BJ (cell line): ENCODE measurements around the gene RXRG. TPM values are rescaled to one million over a fixed set of nuclear protein-coding genes. Genes with fewer than 3 reads are reported as not detected.

ENCODE experiments used
- CTCF ChIA-PET: fragments of 350-600 bp; formaldehyde crosslinking; extraction: SDS; loops from one replicate; lab custom pipeline; 2021; ENCODE audit warnings: antibody characterized with exemption, inconsistent platforms; lab: Yijun Ruan, JAX
- POLR2A ChIA-PET: fragments of 300-600 bp; sonication (Branson Sonifier 250); formaldehyde crosslinking; extraction: SDS; loops from one replicate; lab custom pipeline; 2021; ENCODE audit warnings: antibody characterized with exemption; lab: Charles Lee
- DNase-seq: peaks from one replicate; pipeline ENCODE4 v3.0.0-alpha.2; 2011; ENCODE audit warnings: low read depth
- H3K27me3 ChIP-seq: 2 replicates; pipeline ENCODE4 v1.6.0; 2011; ENCODE audit warnings: low read length; ENCODE audit not compliant: control insufficient read depth, insufficient read depth
- H3K36me3 ChIP-seq: 2 replicates; pipeline ENCODE4 v1.5.1; 2011; ENCODE audit warnings: low read length; ENCODE audit not compliant: control insufficient read depth, insufficient read depth
- H3K4me3 ChIP-seq: 2 replicates; pipeline ENCODE4 v1.5.1; 2011; ENCODE audit warnings: low read depth, mild to moderate bottlenecking, control low read depth, low read length
- polyA plus RNA-seq: library from polyadenylated mRNA; depleted of rRNA; stranded (reverse); fragments of >200 nt; gene quantifications from 2 replicates; pipeline ENCODE4 v1.2.3, GENCODE V29; 2011
- TF ChIP-seq, protein P1 (sequence below): IDR thresholded peaks from 2 replicates; pipeline ENCODE4 v1.5.1; 2011; ENCODE audit warnings: low read depth, mild to moderate bottlenecking, control low read depth, inconsistent platforms, low read length, moderate library complexity; ENCODE audit not compliant: insufficient read depth

RXRG gene
- polyA plus RNA-seq, 1 experiment = not detected

DNA sequence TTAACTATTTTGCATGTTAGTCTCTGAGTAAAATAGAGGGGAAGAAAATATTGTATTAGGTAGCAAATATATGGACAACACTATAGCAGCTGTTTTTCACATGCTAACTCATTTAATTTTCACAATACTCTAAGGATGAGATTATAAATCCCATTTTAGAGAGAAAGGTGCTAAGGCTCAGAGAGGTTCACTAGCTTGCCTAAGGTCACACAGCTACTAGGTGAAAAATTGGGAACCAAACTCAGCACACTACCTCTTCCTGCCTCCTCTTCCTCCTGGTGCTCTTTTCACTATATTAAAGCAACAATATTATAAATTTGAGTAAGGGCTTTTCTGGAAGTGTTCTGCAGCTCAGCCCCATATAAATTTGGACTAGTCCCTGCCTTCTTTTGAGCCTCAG lies 2.3 kb downstream of the RXRG start:
- H3K4me3 ChIP-seq = no peak overlapping the region
- H3K27me3 ChIP-seq = peaks cover 12% of the 10 kb centered on the region
- TF ChIP-seq, protein P1, sequence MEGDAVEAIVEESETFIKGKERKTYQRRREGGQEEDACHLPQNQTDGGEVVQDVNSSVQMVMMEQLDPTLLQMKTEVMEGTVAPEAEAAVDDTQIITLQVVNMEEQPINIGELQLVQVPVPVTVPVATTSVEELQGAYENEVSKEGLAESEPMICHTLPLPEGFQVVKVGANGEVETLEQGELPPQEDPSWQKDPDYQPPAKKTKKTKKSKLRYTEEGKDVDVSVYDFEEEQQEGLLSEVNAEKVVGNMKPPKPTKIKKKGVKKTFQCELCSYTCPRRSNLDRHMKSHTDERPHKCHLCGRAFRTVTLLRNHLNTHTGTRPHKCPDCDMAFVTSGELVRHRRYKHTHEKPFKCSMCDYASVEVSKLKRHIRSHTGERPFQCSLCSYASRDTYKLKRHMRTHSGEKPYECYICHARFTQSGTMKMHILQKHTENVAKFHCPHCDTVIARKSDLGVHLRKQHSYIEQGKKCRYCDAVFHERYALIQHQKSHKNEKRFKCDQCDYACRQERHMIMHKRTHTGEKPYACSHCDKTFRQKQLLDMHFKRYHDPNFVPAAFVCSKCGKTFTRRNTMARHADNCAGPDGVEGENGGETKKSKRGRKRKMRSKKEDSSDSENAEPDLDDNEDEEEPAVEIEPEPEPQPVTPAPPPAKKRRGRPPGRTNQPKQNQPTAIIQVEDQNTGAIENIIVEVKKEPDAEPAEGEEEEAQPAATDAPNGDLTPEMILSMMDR = no peak
- CTCF ChIA-PET = interaction anchor here (2.1 kb wide), 1 partner anchor 75 kb away, joined by 6 read pairs; no protein-coding TSS in a partner anchor
- no peaks in the 10 kb centered on the region for H3K36me3 ChIP-seq
- DNase-seq = no peak
- POLR2A ChIA-PET = no interaction called here

DNA sequence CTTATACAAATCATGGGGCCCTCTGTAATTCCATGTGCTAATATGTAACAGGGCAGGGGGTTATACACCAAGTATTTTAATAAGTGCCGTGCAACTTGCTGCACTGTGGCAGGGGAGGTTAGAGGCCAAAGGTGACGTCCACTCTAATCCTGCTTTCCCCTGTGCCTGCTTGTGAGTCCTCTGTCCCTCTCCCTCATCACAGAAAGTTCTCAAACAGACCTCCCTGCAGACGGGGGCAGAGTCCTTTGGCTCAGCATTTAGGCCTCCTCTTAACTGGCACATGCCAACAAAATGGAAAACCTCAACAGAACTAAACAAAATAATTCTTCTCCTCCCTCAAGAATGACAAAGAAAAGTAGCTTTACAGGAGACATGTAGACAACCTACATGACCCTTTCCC lies 2.9 kb downstream of the RXRG start:
- Histone ChIP-seq H3K36me3 (no peaks in the 10 kb centered on the region), H3K27me3 (peaks cover 12% of the 10 kb centered on the region), H3K4me3 (no peak overlapping the region)
- ChIA-PET POLR2A (no interaction called here), CTCF (interaction anchor here (2.1 kb wide), 1 partner anchor 74 kb away, joined by 6 read pairs; no protein-coding TSS in a partner anchor)
- no peak for DNase-seq
- TF ChIP-seq, protein P1 = no peak

DNA sequence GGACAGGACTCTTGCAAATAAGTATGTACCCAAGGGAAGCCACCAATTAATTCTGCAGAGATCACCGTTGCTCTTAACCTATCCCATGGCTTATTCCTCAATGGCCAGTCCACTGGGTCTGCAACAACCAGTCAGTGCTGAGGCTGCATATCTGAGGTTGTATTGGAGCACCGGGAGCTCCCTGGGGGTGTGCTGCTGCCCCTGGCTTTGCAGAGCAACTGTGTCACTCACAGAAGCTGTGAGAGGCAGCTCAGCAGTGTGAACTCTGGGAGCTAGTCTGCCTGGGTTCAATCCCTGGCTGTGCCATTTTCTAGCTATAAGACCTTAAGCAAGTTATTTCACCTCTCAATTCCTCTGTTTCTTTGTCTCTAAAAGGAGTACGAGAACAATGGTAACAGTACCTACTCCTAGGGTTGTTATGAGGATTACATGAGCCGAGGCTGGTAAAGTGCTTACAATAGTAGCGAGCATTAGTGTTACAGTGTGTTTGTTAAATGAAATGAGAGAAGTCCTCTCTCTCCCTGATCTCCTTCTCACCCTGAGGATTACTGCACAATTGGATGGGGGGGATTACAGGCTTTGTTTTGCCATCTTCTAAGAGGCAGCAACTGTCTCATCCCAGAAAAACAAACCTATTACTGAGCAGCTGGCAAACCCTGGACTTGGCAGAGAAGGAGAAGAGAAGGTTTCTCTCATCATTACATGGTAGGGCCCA lies 3.6 kb downstream of the RXRG start:
- peaks cover 12% of the 10 kb centered on the region for H3K27me3 ChIP-seq

DNA sequence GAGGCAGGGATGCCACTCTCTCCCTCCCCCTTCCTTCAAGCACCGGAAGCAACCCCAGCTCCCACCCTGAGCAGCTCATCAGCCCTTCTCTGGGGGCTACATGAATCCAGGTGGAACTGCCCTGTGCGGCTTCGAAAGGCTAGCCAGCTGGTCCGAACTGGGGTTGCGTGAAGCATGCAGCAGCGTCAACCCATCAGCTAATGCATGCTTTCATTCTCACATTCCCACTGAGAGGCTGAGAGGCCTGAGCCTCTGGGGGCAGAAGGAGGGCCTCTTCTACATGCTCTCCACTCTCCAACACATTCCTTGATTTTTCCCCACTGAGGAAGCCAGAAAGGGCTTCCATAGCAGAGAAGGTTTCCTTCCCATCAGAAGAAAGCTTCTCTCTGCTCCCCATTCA lies 5.6 kb downstream of the RXRG start:
- TF ChIP-seq, protein P1 = no peak
- Histone ChIP-seq H3K4me3 (no peak overlapping the region), H3K36me3 (no peaks in the 10 kb centered on the region), H3K27me3 (peaks cover 7% of the 10 kb centered on the region)
- no peak for DNase-seq
- ChIA-PET POLR2A (no interaction called here), CTCF (no interaction called here)

More for the DNA sequence above, 3.6 kb downstream of the RXRG start:
- TF ChIP-seq, protein P1 = no peak
- no peak overlapping the region for H3K4me3 ChIP-seq
- no peaks in the 10 kb centered on the region for H3K36me3 ChIP-seq
- DNase-seq = no peak
- ChIA-PET POLR2A (no interaction called here), CTCF (interaction anchor here (2.1 kb wide), 1 partner anchor 74 kb away, joined by 6 read pairs; no protein-coding TSS in a partner anchor)

DNA sequence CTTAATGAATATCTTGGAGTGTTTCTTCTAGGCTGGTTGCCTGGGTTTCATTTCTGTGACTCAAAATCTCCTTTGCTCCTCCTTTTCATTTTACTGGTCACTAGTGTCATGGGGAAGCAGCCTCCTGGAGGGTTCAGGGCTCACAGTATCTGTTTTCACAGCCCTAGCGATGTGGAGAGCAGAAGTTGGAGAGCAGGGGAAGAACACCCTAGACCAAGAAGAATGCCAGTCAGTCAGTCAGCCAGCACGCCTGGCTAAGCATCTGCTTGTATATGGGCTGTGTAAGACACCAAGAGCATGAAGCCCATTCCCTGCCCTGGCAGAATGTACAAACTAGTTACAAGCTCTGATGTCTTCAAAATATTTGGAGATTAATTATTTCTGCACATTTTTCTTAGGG lies 7.9 kb downstream of the RXRG start:
- ChIA-PET CTCF (no interaction called here), POLR2A (no interaction called here)
- DNase-seq = no peak
- Histone ChIP-seq H3K4me3 (no peak overlapping the region), H3K36me3 (no peaks in the 10 kb centered on the region), H3K27me3 (peaks cover 1% of the 10 kb centered on the region)
- TF ChIP-seq, protein P1 = no peak
